Mesothelial cell of epicardium (in vitro differentiated cells): ENCODE results near the gene SH3YL1. TPM values are rescaled to one million over a fixed set of nuclear protein-coding genes. Genes with fewer than 3 reads are reported as not detected.

Experiments
- DNase-seq, 2 experiments: peaks; one replicate each; pipeline ENCODE4 v3.0.0; 2021; ENCODE audit warnings: low spot score in 2 of 2; ENCODE audit not compliant: unreplicated experiment in 2 of 2
- H3K27ac Mint-ChIP-seq: 2 replicates; pipeline ENCODE4 v1.8.0; 2021; ENCODE audit warnings: mixed read lengths
- H3K27me3 Mint-ChIP-seq: 2 replicates; pipeline ENCODE4 v1.8.0; 2021; ENCODE audit warnings: low read depth, mixed read lengths
- H3K36me3 Mint-ChIP-seq: 2 replicates; pipeline ENCODE4 v1.8.0; 2021; ENCODE audit warnings: mixed read lengths
- H3K4me1 Mint-ChIP-seq: 2 replicates; pipeline ENCODE4 v1.8.0; 2021; ENCODE audit warnings: mixed read lengths
- H3K4me3 Mint-ChIP-seq: 2 replicates; pipeline ENCODE4 v1.8.0; 2021; ENCODE audit warnings: mild to moderate bottlenecking, moderate library complexity, mixed read lengths
- H3K9me3 Mint-ChIP-seq: 2 replicates; pipeline ENCODE4 v1.8.0; 2021; ENCODE audit warnings: mixed read lengths
- total RNA-seq: library from RNA; stranded (reverse); gene quantifications from 3 replicates; pipeline ENCODE4 v1.2.1, GENCODE V29; 2021
- TF ChIP-seq, protein P1 (sequence below): fragments of 200-600 bp; sonication (generic); IDR thresholded peaks from one replicate; pipeline ENCODE4 v1.5.0; 2021; ENCODE audit warnings: antibody characterized with exemption; ENCODE audit not compliant: unreplicated experiment

Gene SH3YL1
- total RNA-seq, 1 donor from 2014 or later: 85.8 TPM

DNA sequence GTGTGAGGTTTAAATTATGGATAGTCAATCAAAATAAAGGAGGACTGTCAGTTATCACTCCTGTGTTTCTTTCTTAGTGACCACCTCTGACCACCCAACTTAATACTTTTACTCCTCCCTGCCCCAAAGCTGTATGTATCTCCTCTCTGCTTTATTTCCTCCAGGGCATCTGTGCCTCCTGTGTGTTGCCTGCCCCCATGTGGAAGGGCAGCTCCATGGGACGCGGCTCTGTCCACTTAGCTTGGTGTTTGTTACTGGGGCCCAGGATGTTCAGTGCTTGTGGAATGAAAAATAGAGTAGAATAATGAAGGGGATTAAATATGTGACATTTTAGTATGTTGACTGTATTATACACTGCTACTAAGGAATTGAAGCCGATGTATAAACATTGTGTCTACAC is 10.7 kb upstream of the SH3YL1 start:
- H3K27me3 Mint-ChIP-seq: no peaks in the 10 kb centered on the region
- TF ChIP-seq, protein P1, sequence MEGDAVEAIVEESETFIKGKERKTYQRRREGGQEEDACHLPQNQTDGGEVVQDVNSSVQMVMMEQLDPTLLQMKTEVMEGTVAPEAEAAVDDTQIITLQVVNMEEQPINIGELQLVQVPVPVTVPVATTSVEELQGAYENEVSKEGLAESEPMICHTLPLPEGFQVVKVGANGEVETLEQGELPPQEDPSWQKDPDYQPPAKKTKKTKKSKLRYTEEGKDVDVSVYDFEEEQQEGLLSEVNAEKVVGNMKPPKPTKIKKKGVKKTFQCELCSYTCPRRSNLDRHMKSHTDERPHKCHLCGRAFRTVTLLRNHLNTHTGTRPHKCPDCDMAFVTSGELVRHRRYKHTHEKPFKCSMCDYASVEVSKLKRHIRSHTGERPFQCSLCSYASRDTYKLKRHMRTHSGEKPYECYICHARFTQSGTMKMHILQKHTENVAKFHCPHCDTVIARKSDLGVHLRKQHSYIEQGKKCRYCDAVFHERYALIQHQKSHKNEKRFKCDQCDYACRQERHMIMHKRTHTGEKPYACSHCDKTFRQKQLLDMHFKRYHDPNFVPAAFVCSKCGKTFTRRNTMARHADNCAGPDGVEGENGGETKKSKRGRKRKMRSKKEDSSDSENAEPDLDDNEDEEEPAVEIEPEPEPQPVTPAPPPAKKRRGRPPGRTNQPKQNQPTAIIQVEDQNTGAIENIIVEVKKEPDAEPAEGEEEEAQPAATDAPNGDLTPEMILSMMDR: no peak
- H3K4me3 Mint-ChIP-seq: no peak overlapping the region
- H3K27ac Mint-ChIP-seq: peak overlapping the region; percentile 62
- no peak for DNase-seq
- H3K9me3 Mint-ChIP-seq: no peaks in the 10 kb centered on the region
- no peaks in the 10 kb centered on the region for H3K4me1 Mint-ChIP-seq
- peaks cover 21% of the 10 kb centered on the region for H3K36me3 Mint-ChIP-seq

DNA sequence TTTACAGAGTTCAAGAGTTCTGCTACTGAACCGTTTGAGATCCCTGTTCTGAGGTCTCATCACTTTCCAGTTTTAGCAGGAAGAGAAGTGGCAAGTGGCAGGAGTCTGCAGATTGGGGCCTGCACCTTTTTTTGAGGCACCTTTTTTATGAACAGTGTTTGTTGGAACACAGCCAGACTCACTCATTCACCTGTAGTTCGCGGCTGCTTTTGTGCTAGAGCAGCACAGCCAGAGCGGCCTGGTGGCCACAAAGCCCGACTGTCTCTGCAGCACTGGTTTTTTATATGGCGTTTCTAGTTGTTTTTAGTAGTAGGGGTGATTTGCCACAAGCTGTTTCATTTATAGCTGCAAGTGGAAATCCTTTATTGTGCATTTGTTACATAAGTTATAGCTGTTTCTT is 9.5 kb upstream of the SH3YL1 start:
- Mint-ChIP-seq H3K4me1 (no peaks in the 10 kb centered on the region), H3K36me3 (peaks cover 18% of the 10 kb centered on the region), H3K9me3 (no peaks in the 10 kb centered on the region), H3K27ac (no peak overlapping the region), H3K4me3 (no peak overlapping the region), H3K27me3 (no peaks in the 10 kb centered on the region)
- no peak for DNase-seq
- TF ChIP-seq, protein P1: no peak

DNA sequence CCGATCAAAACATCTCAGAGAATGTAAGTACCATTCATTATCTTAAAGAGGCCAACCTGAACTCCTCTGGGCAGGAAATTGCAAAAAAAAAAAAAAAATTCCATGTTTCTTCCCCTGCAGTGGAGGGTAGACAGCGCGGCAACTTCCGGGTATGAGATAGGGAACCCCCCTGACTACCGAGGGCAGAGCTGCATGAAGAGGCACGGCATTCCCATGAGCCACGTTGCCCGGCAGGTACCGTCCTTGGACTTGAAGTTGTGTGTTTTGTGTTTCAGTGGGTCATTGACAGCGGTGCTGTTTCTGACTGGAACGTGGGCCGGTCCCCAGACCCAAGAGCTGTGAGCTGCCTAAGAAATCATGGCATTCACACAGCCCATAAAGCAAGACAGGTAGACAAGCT is 8.1 kb upstream of the SH3YL1 start:
- no peaks in the 10 kb centered on the region for H3K27me3 Mint-ChIP-seq
- no peaks in the 10 kb centered on the region for H3K9me3 Mint-ChIP-seq
- H3K27ac Mint-ChIP-seq: no peak overlapping the region
- no peak overlapping the region for H3K4me3 Mint-ChIP-seq
- H3K36me3 Mint-ChIP-seq: peaks cover 6% of the 10 kb centered on the region
- TF ChIP-seq, protein P1: no peak
- peaks cover 4% of the 10 kb centered on the region for H3K4me1 Mint-ChIP-seq
- DNase-seq: no peak

DNA sequence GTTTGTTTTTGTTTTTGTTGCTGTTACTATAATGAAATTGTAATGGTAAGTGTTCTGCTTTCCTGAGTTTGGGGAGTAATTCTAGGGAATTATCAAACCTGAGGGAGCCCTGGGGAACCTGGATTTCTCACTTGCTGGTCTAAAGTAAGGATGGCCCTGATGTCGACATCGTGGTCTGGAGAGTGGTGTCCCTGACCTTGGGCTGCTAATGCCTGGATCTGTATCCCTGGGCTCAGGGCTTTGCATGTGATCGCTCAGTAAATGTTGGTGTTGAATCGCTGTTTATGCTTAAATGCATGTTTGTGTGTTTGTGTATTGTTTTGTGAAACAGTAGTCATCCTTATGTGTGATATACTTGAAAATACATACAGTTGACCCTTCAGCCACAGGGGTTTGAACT is 7.0 kb upstream of the SH3YL1 start:
- H3K27me3 Mint-ChIP-seq: no peaks in the 10 kb centered on the region
- H3K36me3 Mint-ChIP-seq: peaks cover 4% of the 10 kb centered on the region
- TF ChIP-seq, protein P1: no peak
- DNase-seq: no peak
- H3K4me1 Mint-ChIP-seq: peaks cover 13% of the 10 kb centered on the region
- no peaks in the 10 kb centered on the region for H3K9me3 Mint-ChIP-seq
- no peak overlapping the region for H3K4me3 Mint-ChIP-seq
- peak overlapping the region; percentile 28 for H3K27ac Mint-ChIP-seq

DNA sequence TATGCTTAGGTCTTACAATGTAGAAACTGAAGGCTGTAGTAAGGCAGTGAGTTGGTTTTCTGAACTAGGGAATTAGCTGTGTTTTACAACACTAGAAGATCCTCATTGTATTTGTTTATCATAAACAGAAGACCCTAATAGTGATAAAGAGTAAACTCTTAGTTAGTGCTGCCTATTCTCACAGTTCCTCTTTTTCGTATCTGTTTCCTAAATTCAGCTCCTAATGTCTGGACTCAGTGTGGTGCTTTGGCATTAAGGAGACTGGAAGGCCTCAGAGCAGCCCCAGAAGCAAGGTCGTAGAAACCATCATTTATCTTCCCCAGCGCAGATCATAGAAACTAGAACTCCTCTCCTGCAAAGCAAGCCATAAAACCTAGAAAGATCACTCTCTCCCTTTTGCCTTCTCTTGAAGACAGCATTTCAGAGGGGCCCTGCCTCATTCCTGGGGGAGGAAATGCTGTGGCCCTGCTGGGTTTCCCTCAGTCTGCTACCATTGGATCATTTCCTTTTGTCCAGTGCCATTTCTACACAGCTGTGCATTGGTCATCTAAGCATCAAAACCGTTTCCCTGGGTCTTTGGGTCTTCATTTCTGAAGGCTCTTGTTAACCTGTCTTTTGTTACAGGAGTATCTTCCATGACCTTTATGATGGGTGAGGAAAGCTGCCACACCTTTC is 5.7 kb upstream of the SH3YL1 start:
- Mint-ChIP-seq H3K27me3 (no peaks in the 10 kb centered on the region), H3K4me3 (no peak overlapping the region), H3K4me1 (peaks cover 20% of the 10 kb centered on the region), H3K27ac (no peak overlapping the region), H3K9me3 (no peaks in the 10 kb centered on the region), H3K36me3 (peaks cover 2% of the 10 kb centered on the region)
- TF ChIP-seq, protein P1: no peak
- no peak for DNase-seq
